HFF-Myc (cell line): Measurements from ENCODE around the gene DDX24.

ENCODE experiments used
- DNase-seq: peaks from one replicate; pipeline ENCODE4 v3.0.0-alpha.2; 2011; ENCODE audit warnings: low read depth; ENCODE audit errors: extremely low read depth
- H3K4me3 ChIP-seq: replicated peaks from 2 replicates; pipeline ENCODE4 v1.5.1; 2011; ENCODE audit warnings: low read depth, mild to moderate bottlenecking, control low read depth, low read length
- TF ChIP-seq, protein P1 (sequence below): IDR thresholded peaks from 2 replicates; pipeline ENCODE4 v1.5.1; 2012; ENCODE audit warnings: mild to moderate bottlenecking, low read depth, low read length, control low read depth; ENCODE audit errors: missing control alignments

Gene DDX24

GRCh38 chr14:94122438-94122837, 41.4 kb upstream of the DDX24 start:
- H3K4me3 ChIP-seq: no peak overlapping the region
- TF ChIP-seq, protein P1, sequence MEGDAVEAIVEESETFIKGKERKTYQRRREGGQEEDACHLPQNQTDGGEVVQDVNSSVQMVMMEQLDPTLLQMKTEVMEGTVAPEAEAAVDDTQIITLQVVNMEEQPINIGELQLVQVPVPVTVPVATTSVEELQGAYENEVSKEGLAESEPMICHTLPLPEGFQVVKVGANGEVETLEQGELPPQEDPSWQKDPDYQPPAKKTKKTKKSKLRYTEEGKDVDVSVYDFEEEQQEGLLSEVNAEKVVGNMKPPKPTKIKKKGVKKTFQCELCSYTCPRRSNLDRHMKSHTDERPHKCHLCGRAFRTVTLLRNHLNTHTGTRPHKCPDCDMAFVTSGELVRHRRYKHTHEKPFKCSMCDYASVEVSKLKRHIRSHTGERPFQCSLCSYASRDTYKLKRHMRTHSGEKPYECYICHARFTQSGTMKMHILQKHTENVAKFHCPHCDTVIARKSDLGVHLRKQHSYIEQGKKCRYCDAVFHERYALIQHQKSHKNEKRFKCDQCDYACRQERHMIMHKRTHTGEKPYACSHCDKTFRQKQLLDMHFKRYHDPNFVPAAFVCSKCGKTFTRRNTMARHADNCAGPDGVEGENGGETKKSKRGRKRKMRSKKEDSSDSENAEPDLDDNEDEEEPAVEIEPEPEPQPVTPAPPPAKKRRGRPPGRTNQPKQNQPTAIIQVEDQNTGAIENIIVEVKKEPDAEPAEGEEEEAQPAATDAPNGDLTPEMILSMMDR: no peak
- no peak for DNase-seq

GRCh38 chr14:94121485-94121884, 40.5 kb upstream of the DDX24 start:
- TF ChIP-seq, protein P1: no peak
- no peak overlapping the region for H3K4me3 ChIP-seq

GRCh38 chr14:94120667-94121340, 39.8 kb upstream of the DDX24 start:
- H3K4me3 ChIP-seq: no peak overlapping the region
- DNase-seq: no peak
- TF ChIP-seq, protein P1: no peak

More at GRCh38 chr14:94121485-94121884, 40.5 kb upstream of the DDX24 start:
- no peak for DNase-seq

- H3K4me3 ChIP-seq: no peak overlapping the region
- TF ChIP-seq, protein P1: no peak
- no peak for DNase-seq
Observed at GRCh38 chr14:94119071-94119470, 38.1 kb upstream of the DDX24 start.

GRCh38 chr14:94117856-94118255, 36.9 kb upstream of the DDX24 start:
- DNase-seq: no peak
- TF ChIP-seq, protein P1: no peak
- no peak overlapping the region for H3K4me3 ChIP-seq

- H3K4me3 ChIP-seq: no peak overlapping the region
- DNase-seq: no peak
- TF ChIP-seq, protein P1: no peak
Observed at GRCh38 chr14:94116701-94117100, 35.7 kb upstream of the DDX24 start.

DNA sequence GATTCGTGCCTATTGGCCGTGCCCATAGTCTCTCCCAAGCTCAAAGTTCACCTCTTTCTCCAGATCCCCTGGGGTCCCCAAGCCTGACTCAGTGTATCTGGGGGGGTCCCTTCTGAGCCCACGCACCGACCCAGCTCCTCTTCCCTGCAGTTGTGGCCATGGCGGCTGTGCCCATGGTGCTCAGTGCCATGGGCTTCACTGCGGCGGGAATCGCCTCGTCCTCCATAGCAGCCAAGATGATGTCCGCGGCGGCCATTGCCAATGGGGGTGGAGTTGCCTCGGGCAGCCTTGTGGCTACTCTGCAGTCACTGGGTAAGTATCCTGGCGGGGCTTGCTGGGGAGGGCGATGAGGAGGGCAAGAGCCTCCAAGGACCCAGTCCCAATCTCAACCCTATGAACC, 34.6 kb upstream of the DDX24 start:
- TF ChIP-seq, protein P1: no peak
- H3K4me3 ChIP-seq: no peak overlapping the region
- no peak for DNase-seq
